A673 (cell line): Measurements from ENCODE around the gene MAPKAP1. TPM values are rescaled to one million over a fixed set of nuclear protein-coding genes. Genes with fewer than 3 reads are reported as not detected.

Experiments
- BruUV-seq: library from RNA; stranded (reverse); fragments of 400-500 nt; replicated peaks from 2 replicates; lab custom pipeline; 2021; lab: Mats Ljungman, UMichigan
- CTCF ChIA-PET: fragments of 300-600 bp; sonication (Branson Sonifier 250); formaldehyde crosslinking; loops from one replicate; lab custom pipeline; 2022; ENCODE audit warnings: antibody characterized with exemption; lab: Charles Lee
- POLR2A ChIA-PET: fragments of 300-600 bp; sonication (Branson Sonifier 250); formaldehyde crosslinking; loops from one replicate; lab custom pipeline; 2022; ENCODE audit warnings: antibody characterized with exemption; ENCODE audit not compliant: low non-redundant PET; lab: Charles Lee
- DNase-seq: peaks from one replicate; pipeline ENCODE4 v3.0.0-alpha.2; 2015; ENCODE audit warnings: low spot score
- H3K27ac ChIP-seq: fragments of 200-600 bp; sonication (generic); 2 replicates; pipeline ENCODE4 v1.5.1; 2016; ENCODE audit warnings: mixed run types, low read depth, mild to moderate bottlenecking, mixed read lengths, antibody characterized with exemption, low read length; ENCODE audit not compliant: poor library complexity, severe bottlenecking
- H3K27me3 ChIP-seq: fragments of 200-600 bp; sonication (generic); replicated peaks from 2 replicates; pipeline ENCODE4 v1.6.1; 2017; ENCODE audit warnings: mixed run types, low read depth, mild to moderate bottlenecking, mixed read lengths, antibody characterized with exemption, low read length; ENCODE audit not compliant: insufficient read depth, poor library complexity
- H3K36me3 ChIP-seq: fragments of 200-600 bp; sonication (generic); 2 replicates; pipeline ENCODE4 v1.6.1; 2016; ENCODE audit warnings: mixed run types, mild to moderate bottlenecking, mixed read lengths, antibody characterized with exemption, low read length; ENCODE audit not compliant: insufficient read depth, poor library complexity, severe bottlenecking
- H3K4me1 ChIP-seq: fragments of 200-600 bp; sonication (generic); 2 replicates; pipeline ENCODE4 v1.6.1; 2017; ENCODE audit warnings: mixed run types, mild to moderate bottlenecking, mixed read lengths, antibody characterized with exemption, low read length; ENCODE audit not compliant: insufficient read depth, poor library complexity, severe bottlenecking
- H3K4me3 ChIP-seq: fragments of 200-600 bp; sonication (generic); 2 replicates; pipeline ENCODE4 v1.5.1; 2016; ENCODE audit warnings: low read depth, mixed run types, mild to moderate bottlenecking, mixed read lengths, low read length; ENCODE audit not compliant: poor library complexity, severe bottlenecking
- H3K9me3 ChIP-seq: fragments of 200-600 bp; sonication (generic); 2 replicates; pipeline ENCODE4 v1.6.1; 2016; ENCODE audit warnings: mixed run types, low read depth, mild to moderate bottlenecking, mixed read lengths, antibody characterized with exemption, low read length; ENCODE audit not compliant: poor library complexity, severe bottlenecking
- CTCF ChIP-seq: fragments of 300-800, 200-600 bp; sonication (generic); conservative IDR thresholded peaks from 2 replicates; pipeline ENCODE4 v1.5.1; 2017; ENCODE audit warnings: low read depth, mild to moderate bottlenecking, antibody characterized with exemption, low read length, moderate library complexity, mixed read lengths
- EZH2 ChIP-seq: fragments of 200-600 bp; sonication (generic); IDR thresholded peaks from 2 replicates; pipeline ENCODE4 v1.6.1; 2017; ENCODE audit warnings: borderline replicate concordance, low read depth, mild to moderate bottlenecking, mixed read lengths, antibody characterized with exemption, low read length; ENCODE audit not compliant: poor library complexity, severe bottlenecking
- intact Hi-C: fragments of 100-400 bp; cut with micrococcal nuclease; formaldehyde crosslinking; loops from one replicate; pipeline ENCODE4 v1.10.0; 2022; ENCODE audit not compliant: unreplicated experiment
- total RNA-seq: library from RNA; stranded (reverse); gene quantifications from 2 replicates; pipeline ENCODE4 v1.2.3, GENCODE V29; 2021

Gene MAPKAP1
- total RNA-seq, 1 experiment from 2014 or later = 98.7 TPM

GRCh38 chr9:125429476-125430160 is 277.4 kb downstream of the MAPKAP1 start:
- CTCF ChIA-PET = no interaction called here
- H3K36me3 ChIP-seq = no peaks in the 10 kb centered on the region
- no peaks in the 10 kb centered on the region for H3K9me3 ChIP-seq
- BruUV-seq = no TSS peak
- H3K27ac ChIP-seq = no peak overlapping the region
- DNase-seq = no peak
- TF ChIP-seq CTCF (no peak), EZH2 (no peak)
- intact Hi-C loops = no loop called here
- no peaks in the 10 kb centered on the region for H3K27me3 ChIP-seq
- H3K4me1 ChIP-seq = peaks cover 18% of the 10 kb centered on the region
- POLR2A ChIA-PET = no interaction called here
- H3K4me3 ChIP-seq = no peak overlapping the region

GRCh38 chr9:125428902-125429467 is 278.0 kb downstream of the MAPKAP1 start:
- BruUV-seq = no TSS peak
- intact Hi-C loops = no loop called here
- Histone ChIP-seq H3K4me1 (peaks cover 17% of the 10 kb centered on the region), H3K36me3 (no peaks in the 10 kb centered on the region), H3K27ac (no peak overlapping the region), H3K27me3 (no peaks in the 10 kb centered on the region), H3K9me3 (no peaks in the 10 kb centered on the region), H3K4me3 (no peak overlapping the region)
- CTCF ChIA-PET = no interaction called here
- POLR2A ChIA-PET = no interaction called here
- DNase-seq = no peak
- TF ChIP-seq CTCF (no peak), EZH2 (no peak)

GRCh38 chr9:125428060-125428901 is 278.7 kb downstream of the MAPKAP1 start:
- no peak overlapping the region for H3K27ac ChIP-seq
- no peaks in the 10 kb centered on the region for H3K9me3 ChIP-seq
- CTCF ChIA-PET = no interaction called here
- no peaks in the 10 kb centered on the region for H3K27me3 ChIP-seq
- intact Hi-C loops = no loop called here
- no TSS peak for BruUV-seq
- POLR2A ChIA-PET = no interaction called here
- H3K4me1 ChIP-seq = peaks cover 10% of the 10 kb centered on the region
- DNase-seq = no peak
- H3K4me3 ChIP-seq = no peak overlapping the region
- TF ChIP-seq CTCF (peak; percentile 55), EZH2 (no peak)
- H3K36me3 ChIP-seq = no peaks in the 10 kb centered on the region
